Astrocyte (in vitro differentiated cells and primary cell): ENCODE measurements around the gene UQCC2. TPM values are rescaled to one million over a fixed set of nuclear protein-coding genes. Genes with fewer than 3 reads are reported as not detected.

Experiments
- DNase-seq: peaks from one replicate; pipeline ENCODE4 v3.0.0-alpha.2; 2010; ENCODE audit warnings: low read depth
- FAIRE-seq: peaks from 2 replicates; lab custom pipeline; 2011; peaks lifted over from hg19 to GRCh38; lab: Jason Lieb, UNC
- H2AFZ ChIP-seq: 2 replicates; pipeline ENCODE4 v1.6.0; 2012; ENCODE audit warnings: low read depth, low read length, inconsistent platforms
- H3K27ac ChIP-seq: 2 replicates; pipeline ENCODE4 v1.5.1; 2011; ENCODE audit warnings: low read depth, low read length, inconsistent platforms
- H3K27me3 ChIP-seq: 2 replicates; pipeline ENCODE4 v1.6.0; 2011; ENCODE audit warnings: low read length, inconsistent platforms; ENCODE audit not compliant: insufficient read depth
- H3K36me3 ChIP-seq: 2 replicates; pipeline ENCODE4 v1.5.1; 2011; ENCODE audit warnings: low read length, inconsistent platforms; ENCODE audit not compliant: insufficient read depth
- H3K4me1 ChIP-seq: 2 replicates; pipeline ENCODE4 v1.5.1; 2011; ENCODE audit warnings: low read length, inconsistent platforms; ENCODE audit not compliant: insufficient read depth
- H3K4me2 ChIP-seq: 2 replicates; pipeline ENCODE4 v1.6.0; 2012; ENCODE audit warnings: low read length, inconsistent platforms
- H3K4me3 ChIP-seq: 2 replicates; pipeline ENCODE4 v1.5.1; 2011; ENCODE audit warnings: low read depth, mild to moderate bottlenecking, low read length, inconsistent platforms; ENCODE audit not compliant: insufficient read depth
- H3K79me2 ChIP-seq: 2 replicates; pipeline ENCODE4 v1.6.0; 2012; ENCODE audit warnings: mild to moderate bottlenecking, low read length, inconsistent platforms; ENCODE audit not compliant: insufficient read depth
- H3K9ac ChIP-seq: 2 replicates; pipeline ENCODE4 v1.6.0; 2012; ENCODE audit warnings: mild to moderate bottlenecking, low read length, inconsistent platforms
- H3K9me3 ChIP-seq: 2 replicates; pipeline ENCODE4 v1.5.1; 2012; ENCODE audit warnings: low read depth, mild to moderate bottlenecking, low read length, inconsistent platforms; ENCODE audit not compliant: insufficient read depth
- H4K20me1 ChIP-seq: 2 replicates; pipeline ENCODE4 v1.6.0; 2012; ENCODE audit warnings: low read length, inconsistent platforms; ENCODE audit not compliant: insufficient read depth
- H3K27ac Mint-ChIP-seq: one replicate; pipeline ENCODE4 v1.8.0; 2021; ENCODE audit warnings: mild to moderate bottlenecking, mixed read lengths; ENCODE audit not compliant: unreplicated experiment
- H3K27me3 Mint-ChIP-seq: one replicate; pipeline ENCODE4 v1.8.0; 2021; ENCODE audit warnings: low read depth, mixed read lengths; ENCODE audit not compliant: unreplicated experiment
- H3K36me3 Mint-ChIP-seq: one replicate; pipeline ENCODE4 v1.8.0; 2021; ENCODE audit warnings: low read depth, mixed read lengths; ENCODE audit not compliant: unreplicated experiment
- H3K4me1 Mint-ChIP-seq: one replicate; pipeline ENCODE4 v1.8.0; 2021; ENCODE audit warnings: low read depth, mixed read lengths; ENCODE audit not compliant: unreplicated experiment
- H3K4me3 Mint-ChIP-seq: one replicate; pipeline ENCODE4 v1.8.0; 2021; ENCODE audit warnings: mild to moderate bottlenecking, moderate library complexity, mixed read lengths; ENCODE audit not compliant: unreplicated experiment
- H3K9me3 Mint-ChIP-seq: one replicate; pipeline ENCODE4 v1.8.0; 2021; ENCODE audit warnings: mild to moderate bottlenecking, mixed read lengths; ENCODE audit not compliant: unreplicated experiment
- CTCF ChIP-seq: IDR thresholded peaks from 2 replicates; pipeline ENCODE4 v1.5.1; 2011; ENCODE audit warnings: low read depth, mild to moderate bottlenecking, inconsistent platforms, low read length, moderate library complexity; ENCODE audit not compliant: insufficient read depth
- EZH2 ChIP-seq: IDR thresholded peaks from 2 replicates; pipeline ENCODE4 v1.6.1; 2012; ENCODE audit warnings: mild to moderate bottlenecking, low read length, inconsistent platforms; ENCODE audit not compliant: insufficient read depth
- total RNA-seq: library from RNA; stranded (reverse); gene quantifications from 2 replicates; pipeline ENCODE4 v1.2.1, GENCODE V29; 2021

The UQCC2 gene
- total RNA-seq, 1 donor from 2014 or later = 70.2 TPM

GRCh38 chr6:33745548-33745947 lies 34.0 kb upstream of the UQCC2 start:
- TF ChIP-seq EZH2 (no peak), CTCF (no peak)
- peaks cover 11% of the 10 kb centered on the region for H3K27me3 Mint-ChIP-seq
- H3K36me3 ChIP-seq = no peaks in the 10 kb centered on the region
- H3K4me3 Mint-ChIP-seq = peak overlapping the region; percentile 72
- FAIRE-seq (no peak), DNase-seq (no peak)
- H3K27ac ChIP-seq = no peak overlapping the region
- no peaks in the 10 kb centered on the region for H3K79me2 ChIP-seq
- H3K9ac ChIP-seq = no peak overlapping the region
- H3K4me2 ChIP-seq = no peak overlapping the region
- no peak overlapping the region for H3K4me3 ChIP-seq
- no peaks in the 10 kb centered on the region for H3K9me3 Mint-ChIP-seq
- peaks cover 12% of the 10 kb centered on the region for H3K4me1 ChIP-seq
- H4K20me1 ChIP-seq = no peaks in the 10 kb centered on the region
- peaks cover 20% of the 10 kb centered on the region for H3K27me3 ChIP-seq
- H3K27ac Mint-ChIP-seq = peak overlapping the region; percentile 70
- peak overlapping the region; percentile 7 for H2AFZ ChIP-seq
- peaks cover 39% of the 10 kb centered on the region for H3K4me1 Mint-ChIP-seq
- no peaks in the 10 kb centered on the region for H3K9me3 ChIP-seq
- no peaks in the 10 kb centered on the region for H3K36me3 Mint-ChIP-seq

- Histone ChIP-seq H3K9ac (no peak overlapping the region), H3K27ac (no peak overlapping the region)
These were observed 33.5 kb upstream of the UQCC2 start for GRCh38 chr6:33744895-33745546.

More at GRCh38 chr6:33744895-33745546, 33.5 kb upstream of the UQCC2 start:
- peak overlapping the region; percentile 72 for H3K4me3 Mint-ChIP-seq
- H3K4me1 Mint-ChIP-seq = peaks cover 38% of the 10 kb centered on the region
- TF ChIP-seq CTCF (no peak), EZH2 (no peak)
- H2AFZ ChIP-seq = no peak overlapping the region
- no peaks in the 10 kb centered on the region for H3K36me3 ChIP-seq
- DNase-seq (no peak), FAIRE-seq (no peak)
- no peaks in the 10 kb centered on the region for H3K79me2 ChIP-seq
- peaks cover 12% of the 10 kb centered on the region for H3K4me1 ChIP-seq
- no peaks in the 10 kb centered on the region for H4K20me1 ChIP-seq
- H3K27me3 ChIP-seq = peaks cover 20% of the 10 kb centered on the region
- peak overlapping the region; percentile 89 for H3K27ac Mint-ChIP-seq
- no peak overlapping the region for H3K4me2 ChIP-seq
- H3K4me3 ChIP-seq = no peak overlapping the region
- no peaks in the 10 kb centered on the region for H3K36me3 Mint-ChIP-seq
- H3K9me3 ChIP-seq = no peaks in the 10 kb centered on the region
- H3K9me3 Mint-ChIP-seq = no peaks in the 10 kb centered on the region
- peaks cover 7% of the 10 kb centered on the region for H3K27me3 Mint-ChIP-seq
